ENCODE measurements around the gene ATP2C1. TPM values are rescaled to one million over a fixed set of nuclear protein-coding genes. Genes with fewer than 3 reads are reported as not detected.

Gene ATP2C1
- total and polyA plus RNA-seq, 9 of the 15 experiments (the other 6 are each of a cell fraction or from before 2014, with no cell fraction given): 10.0 to 53.5 (median 27.9) TPM

GRCh38 chr3:131033480-131034080, 139.7 kb downstream of the ATP2C1 start (continued):
- TF ChIP-seq MEIS2 (IDR thresholded peaks at IDR 0.05; ENCODE audit: partially characterized antibody): no peak
- TF ChIP-seq GTF2F1 (IDR thresholded peaks at IDR 0.05; ENCODE audit: low read depth, low read length): no peak
- TF ChIP-seq, protein P1, sequence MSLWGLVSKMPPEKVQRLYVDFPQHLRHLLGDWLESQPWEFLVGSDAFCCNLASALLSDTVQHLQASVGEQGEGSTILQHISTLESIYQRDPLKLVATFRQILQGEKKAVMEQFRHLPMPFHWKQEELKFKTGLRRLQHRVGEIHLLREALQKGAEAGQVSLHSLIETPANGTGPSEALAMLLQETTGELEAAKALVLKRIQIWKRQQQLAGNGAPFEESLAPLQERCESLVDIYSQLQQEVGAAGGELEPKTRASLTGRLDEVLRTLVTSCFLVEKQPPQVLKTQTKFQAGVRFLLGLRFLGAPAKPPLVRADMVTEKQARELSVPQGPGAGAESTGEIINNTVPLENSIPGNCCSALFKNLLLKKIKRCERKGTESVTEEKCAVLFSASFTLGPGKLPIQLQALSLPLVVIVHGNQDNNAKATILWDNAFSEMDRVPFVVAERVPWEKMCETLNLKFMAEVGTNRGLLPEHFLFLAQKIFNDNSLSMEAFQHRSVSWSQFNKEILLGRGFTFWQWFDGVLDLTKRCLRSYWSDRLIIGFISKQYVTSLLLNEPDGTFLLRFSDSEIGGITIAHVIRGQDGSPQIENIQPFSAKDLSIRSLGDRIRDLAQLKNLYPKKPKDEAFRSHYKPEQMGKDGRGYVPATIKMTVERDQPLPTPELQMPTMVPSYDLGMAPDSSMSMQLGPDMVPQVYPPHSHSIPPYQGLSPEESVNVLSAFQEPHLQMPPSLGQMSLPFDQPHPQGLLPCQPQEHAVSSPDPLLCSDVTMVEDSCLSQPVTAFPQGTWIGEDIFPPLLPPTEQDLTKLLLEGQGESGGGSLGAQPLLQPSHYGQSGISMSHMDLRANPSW (CRISPR knock-in tag; IDR thresholded peaks at IDR 0.05): no peak
- no peak for TF ChIP-seq COPS2 (conservative IDR thresholded peaks at IDR 0.05)
- TF ChIP-seq SMAD2 (IDR thresholded peaks at IDR 0.05; ENCODE audit: low read depth, low read length): no peak
- peak; percentile 55; the same call in 1 of the 2 replicates for TF ChIP-seq DEAF1 (CRISPR knock-in tag; IDR thresholded peaks at IDR 0.05)
- no peak for TF ChIP-seq RFX7 (CRISPR knock-in tag; IDR thresholded peaks at IDR 0.05)
- TF ChIP-seq CHCHD3 (CRISPR knock-in tag; IDR thresholded peaks at IDR 0.05): no peak
- no peak for TF ChIP-seq PURB (CRISPR knock-in tag; IDR thresholded peaks at IDR 0.05; ENCODE audit: low read depth)
- TF ChIP-seq ZNF277 (CRISPR knock-in tag; IDR thresholded peaks at IDR 0.05; ENCODE audit: borderline replicate concordance): no peak
- no peak for TF ChIP-seq HDGF (IDR thresholded peaks at IDR 0.05)
- TF ChIP-seq HNRNPUL1 (IDR thresholded peaks at IDR 0.05; ENCODE audit: low read length): no peak
- peak; percentile 27; the same call in 1 of the 2 replicates for TF ChIP-seq SMC3 (conservative IDR thresholded peaks at IDR 0.05; ENCODE audit: insufficient read depth, low read depth, low read length)
- TF ChIP-seq CBX5 (IDR thresholded peaks at IDR 0.05; ENCODE audit: borderline replicate concordance, low read depth): no peak
- no peak for TF ChIP-seq KLF1 (tag; IDR thresholded peaks at IDR 0.05)
- no peak for TF ChIP-seq DMBX1 (CRISPR knock-in tag; IDR thresholded peaks at IDR 0.05; ENCODE audit: borderline replicate concordance)
- no peak for TF ChIP-seq RNF219 (CRISPR knock-in tag; IDR thresholded peaks at IDR 0.05)
- TF ChIP-seq SLC30A9 (CRISPR knock-in tag; IDR thresholded peaks at IDR 0.05): no peak
- peak; percentile 31 to 73; a peak in 2 of 4 replicates for TF ChIP-seq FOXA3 (CRISPR knock-in tag; conservative IDR thresholded peaks at IDR 0.05 in 1 of 2, IDR thresholded peaks at IDR 0.05 in 1 of 2)
- no peak for TF ChIP-seq ZNF668 (CRISPR knock-in tag; IDR thresholded peaks at IDR 0.05)
- no peak for TF ChIP-seq SIRT6 (IDR thresholded peaks at IDR 0.05; ENCODE audit: low read depth, low read length)
- no peak for TF ChIP-seq POLR2G (IDR thresholded peaks at IDR 0.05; ENCODE audit: low read depth, low read length)
